ENCODE measurements around the gene PCDHGC3. TPM values are rescaled to one million over a fixed set of nuclear protein-coding genes. Genes with fewer than 3 reads are reported as not detected.

The PCDHGC3 gene
- total and polyA plus RNA-seq, 2 of the 4 experiments (the other 2 are of a cell fraction), result 21.1 to 72.1 TPM

GRCh38 chr5:141487131-141487530 lies 11.4 kb downstream of the PCDHGC3 start:
- H3K27me3 ChIP-seq (ENCODE audit: control insufficient read depth, insufficient read depth, low read length), result no peaks in the 10 kb centered on the region
- DNase-seq, result no peak
- no peak overlapping the region for H2BK20ac ChIP-seq (ENCODE audit: low read depth, low read length)
- BruUV-seq (replicated peaks), result no TSS peak
- no peak overlapping the region for H3K14ac ChIP-seq (replicated peaks; ENCODE audit: low read depth, low read length)
- H4K8ac ChIP-seq (ENCODE audit: low read depth in 2 of 2, low read length in 2 of 2), result no peak overlapping the region
- H2AFZ ChIP-seq (replicated peaks; ENCODE audit: low read length, poor library complexity), result no peak overlapping the region
- no peak overlapping the region for H2BK15ac ChIP-seq (ENCODE audit: low read depth, low read length)
- H3K27ac ChIP-seq (ENCODE audit: insufficient read depth, low read length), result no peak overlapping the region
- TF ChIP-seq NFE2L2 (IDR thresholded peaks at IDR 0.05; ENCODE audit: low read depth, low read length), result no peak
- TF ChIP-seq RCOR1 (IDR thresholded peaks at IDR 0.05; ENCODE audit: insufficient replicate concordance, low read length), result no peak
- TF ChIP-seq USF2 (IDR thresholded peaks at IDR 0.05; ENCODE audit: low read depth, low read length), result no peak
- TF ChIP-seq SMC3 (IDR thresholded peaks at IDR 0.05; ENCODE audit: low read depth, low read length), result no peak
- TF ChIP-seq MAZ (IDR thresholded peaks at IDR 0.05; ENCODE audit: borderline replicate concordance, low read depth, low read length), result no peak
- TF ChIP-seq RFX5 (IDR thresholded peaks at IDR 0.05; ENCODE audit: low read depth, low read length), result no peak
- TF ChIP-seq BHLHE40 (IDR thresholded peaks at IDR 0.05; ENCODE audit: low read depth, low read length), result no peak
- no peak for TF ChIP-seq MXI1 (IDR thresholded peaks at IDR 0.05; ENCODE audit: borderline replicate concordance, low read depth, low read length)
- intact Hi-C loops (cut with micrococcal nuclease), result no loop called here
- no peak overlapping the region for H3K4me3 ChIP-seq (ENCODE audit: insufficient read depth, low read depth, low read length)
- H3K23ac ChIP-seq (ENCODE audit: low read depth, low read length), result no peak overlapping the region
- no peak overlapping the region for H3K4me2 ChIP-seq (ENCODE audit: low read depth, low read length)
- H3K4me1 ChIP-seq (ENCODE audit: control insufficient read depth, insufficient read depth, low read length), result peaks cover 19% of the 10 kb centered on the region
- H3K36me3 ChIP-seq (ENCODE audit: control insufficient read depth, insufficient read depth, low read length), result peaks cover 49% of the 10 kb centered on the region
- 100% methylated on average over 2 of the region's 7 CpGs; no CpG with 5 or more reads in 1 of the 2 experiments for WGBS, 2 experiments (ENCODE audit: extremely low coverage in 2 of 2, insufficient read length in 1 of 2)
- H3K9ac ChIP-seq (ENCODE audit: low read depth, low read length), result no peak overlapping the region
- dilution Hi-C loops (cut with HindIII; ENCODE audit: low sequenced_read_pairs, unreplicated experiment), result no loop called here
- H2BK5ac ChIP-seq (ENCODE audit: low read depth, low read length, poor library complexity, severe bottlenecking), result no peak overlapping the region
- no peak overlapping the region for H2AK5ac ChIP-seq (ENCODE audit: low read depth, low read length)
- no peak overlapping the region for H3K18ac ChIP-seq (ENCODE audit: low read depth, low read length)
- ChIA-PET CTCF (interaction anchor here (0.7 to 0.9 kb wide), 2 partner anchors 38 to 71 kb away, joined by 3 to 4 read pairs; no protein-coding TSS in a partner anchor), POLR2A (ENCODE audit: unreplicated experiment) (interaction anchor here (0.6 kb wide), 2 partner anchors 14 to 31 kb away, joined by 3 to 8 read pairs; no protein-coding TSS in a partner anchor)
- H2AK9ac ChIP-seq (replicated peaks; ENCODE audit: low read depth, low read length, poor library complexity), result peak overlapping the region; percentile 38
- in situ Hi-C loops (cut with MboI; ENCODE audit: low sequenced_read_pairs), result no loop called here
- no peak for ATAC-seq (ENCODE audit: low read depth)
- H3K9me3 ChIP-seq (ENCODE audit: control insufficient read depth, insufficient read depth, low read length), result no peaks in the 10 kb centered on the region; the same call in 1 of the 2 replicates
- peaks cover 29% of the 10 kb centered on the region for H3K9me1 ChIP-seq (ENCODE audit: insufficient read depth, low read length)
- no peak overlapping the region for H4K5ac ChIP-seq (ENCODE audit: low read depth, low read length)
- H4K91ac ChIP-seq (ENCODE audit: insufficient read depth, low read depth, low read length), result no peak overlapping the region
- no peak overlapping the region for H3K56ac ChIP-seq (ENCODE audit: extremely low read depth, insufficient read depth, low read length)
- peaks cover 64% of the 10 kb centered on the region for H4K20me1 ChIP-seq (ENCODE audit: insufficient read depth, low read length)
- H3K79me1 ChIP-seq (ENCODE audit: low read depth in 1 of 2, low read length in 2 of 2), result peaks cover 31 to 85% of the 10 kb centered on the region in 2 experiments
- no peak overlapping the region for H2BK120ac ChIP-seq (ENCODE audit: low read depth, low read length)
- H3K4ac ChIP-seq (ENCODE audit: low read depth, low read length), result no peak overlapping the region

Data from IMR-90 (cell line).